ENCODE measurements around the gene GABPB2.
A peak's percentile ranks its signal among the peaks of the same experiment; 100 is the strongest.

The GABPB2 gene

GRCh38 chr1:151165281-151165737 is 94.7 kb downstream of the GABPB2 start:
- no peak for DNase-seq

GRCh38 chr1:151165738-151166504 is 95.4 kb downstream of the GABPB2 start, which contains the start of the genes LYSMD1 and SCNM1:
LYSMD1 (minus strand) TSS chr1:151165902; CDS start chr1:151165258, 644 bp downstream.
SCNM1 (plus strand) TSS chr1:151166144; CDS start chr1:151166153, 9 bp downstream.
- DNase-seq: peak; percentile 95

GRCh38 chr1:151166505-151166956 is 96.0 kb downstream of the GABPB2 start:
- DNase-seq: no peak

- DNase-seq: no peak
Measured at GRCh38 chr1:151167116-151167515, 96.6 kb downstream of the GABPB2 start.

- no peak for DNase-seq
Measured at GRCh38 chr1:151171190-151171589, 100.6 kb downstream of the GABPB2 start.

Measured in GDM1 (cell line).